ENCODE measurements around the gene PAX6. TPM values are rescaled to one million over a fixed set of nuclear protein-coding genes. Genes with fewer than 3 reads are reported as not detected.

Gene PAX6
- total RNA-seq, 2 experiments from 2014 or later, result not detected

GRCh38 chr11:31798554-31799434, 12.3 kb downstream of the PAX6 start:
- intact Hi-C loops (cut with micrococcal nuclease; ENCODE audit: unreplicated experiment), result no loop called here
- CTCF ChIA-PET (ENCODE audit: unreplicated experiment), result no interaction called here

GRCh38 chr11:31798057-31798553, 13.0 kb downstream of the PAX6 start:
- intact Hi-C loops (cut with micrococcal nuclease; ENCODE audit: unreplicated experiment), result no loop called here
- ChIA-PET CTCF (ENCODE audit: unreplicated experiment) (no interaction called here), POLR2A (no interaction called here)
- Histone ChIP-seq H4K20me1 (ENCODE audit: insufficient read depth, low read length) (no peaks in the 10 kb centered on the region), H3K36me3 (ENCODE audit: insufficient read depth, low read length) (no peaks in the 10 kb centered on the region), H3K4me1 (ENCODE audit: insufficient read depth, low read length, poor library complexity, severe bottlenecking) (no peaks in the 10 kb centered on the region), H3K9me2 (ENCODE audit: insufficient read depth, low read length) (no peaks in the 10 kb centered on the region), H3K4me3 (ENCODE audit: low read depth, low read length, poor library complexity, severe bottlenecking) (no peak overlapping the region), H3K9me3 (ENCODE audit: low read length) (no peaks in the 10 kb centered on the region), H3K4me2 (ENCODE audit: low read length) (no peak overlapping the region), H3K79me2 (ENCODE audit: insufficient read depth, low read depth, low read length) (no peaks in the 10 kb centered on the region), H2AFZ (ENCODE audit: low read length) (no peak overlapping the region), H3K27ac (ENCODE audit: low read depth, low read length, poor library complexity, severe bottlenecking) (no peak overlapping the region)
- no peak for DNase-seq (ENCODE audit: low spot score)
- BruUV-seq (replicated peaks), result no TSS peak
- no peak for TF ChIP-seq EZH2phosphoT487 (IDR thresholded peaks at IDR 0.05; ENCODE audit: borderline replicate concordance, low read depth, low read length)
- no peak for TF ChIP-seq CTCF (conservative IDR thresholded peaks at IDR 0.05; ENCODE audit: low read length)

More at GRCh38 chr11:31798554-31799434, 12.3 kb downstream of the PAX6 start:
- no peaks in the 10 kb centered on the region for H3K9me2 ChIP-seq (ENCODE audit: insufficient read depth, low read length)
- no peak overlapping the region for H3K4me3 ChIP-seq (ENCODE audit: low read depth, low read length, poor library complexity, severe bottlenecking)
- no peaks in the 10 kb centered on the region for H3K9me3 ChIP-seq (ENCODE audit: low read length)
- H4K20me1 ChIP-seq (ENCODE audit: insufficient read depth, low read length), result no peaks in the 10 kb centered on the region
- no peaks in the 10 kb centered on the region for H3K4me1 ChIP-seq (ENCODE audit: insufficient read depth, low read length, poor library complexity, severe bottlenecking)
- no TSS peak for BruUV-seq (replicated peaks)
- POLR2A ChIA-PET, result no interaction called here
- DNase-seq (ENCODE audit: low spot score), result no peak
- H3K4me2 ChIP-seq (ENCODE audit: low read length), result no peak overlapping the region
- TF ChIP-seq CTCF (conservative IDR thresholded peaks at IDR 0.05; ENCODE audit: low read length) (no peak), EZH2phosphoT487 (IDR thresholded peaks at IDR 0.05; ENCODE audit: borderline replicate concordance, low read depth, low read length) (no peak)
- no peak overlapping the region for H2AFZ ChIP-seq (ENCODE audit: low read length)
- no peaks in the 10 kb centered on the region for H3K79me2 ChIP-seq (ENCODE audit: insufficient read depth, low read depth, low read length)
- no peak overlapping the region for H3K27ac ChIP-seq (ENCODE audit: low read depth, low read length, poor library complexity, severe bottlenecking)
- H3K36me3 ChIP-seq (ENCODE audit: insufficient read depth, low read length), result no peaks in the 10 kb centered on the region

Measured in OCI-LY7 (cell line).